GM18867 (cell line): ENCODE measurements around the gene CAPN5.

Experiments
- ATAC-seq: cut with Tn5 transposase; IDR thresholded peaks from one replicate; pipeline ENCODE4 v1.9.1; 2021; ENCODE audit warnings: mild to moderate bottlenecking, moderate library complexity; ENCODE audit not compliant: unreplicated experiment

CAPN5 gene

GRCh38 chr11:77129069-77129841 is 62.5 kb downstream of the CAPN5 start:
- no peak for ATAC-seq

- ATAC-seq: no peak
Measured at GRCh38 chr11:77129842-77130756, 63.3 kb downstream of the CAPN5 start.

GRCh38 chr11:77130763-77131513 is 64.2 kb downstream of the CAPN5 start:
- ATAC-seq: no peak

GRCh38 chr11:77131560-77131959 is 64.8 kb downstream of the CAPN5 start:
- ATAC-seq: no peak

- ATAC-seq: no peak
Measured at GRCh38 chr11:77135069-77135468, 68.3 kb downstream of the CAPN5 start.

- no peak for ATAC-seq
Measured at GRCh38 chr11:77136074-77136473, 69.3 kb downstream of the CAPN5 start.

- ATAC-seq: no peak
Measured at GRCh38 chr11:77136784-77137420, 70.1 kb downstream of the CAPN5 start.

GRCh38 chr11:77137421-77137820 is 70.7 kb downstream of the CAPN5 start:
- no peak for ATAC-seq

GRCh38 chr11:77138106-77138649 is 71.4 kb downstream of the CAPN5 start:
- ATAC-seq: no peak

GRCh38 chr11:77139201-77139600 is 72.4 kb downstream of the CAPN5 start:
- ATAC-seq: no peak

GRCh38 chr11:77140231-77140851 is 73.6 kb downstream of the CAPN5 start:
- ATAC-seq: no peak

GRCh38 chr11:77141034-77141433 is 74.3 kb downstream of the CAPN5 start:
- ATAC-seq: no peak

- no peak for ATAC-seq
Measured at GRCh38 chr11:77141475-77141874, 74.7 kb downstream of the CAPN5 start.

- ATAC-seq: no peak
Measured at GRCh38 chr11:77142091-77142975, 75.6 kb downstream of the CAPN5 start.

- no peak for ATAC-seq
Measured at GRCh38 chr11:77143405-77144020, 76.7 kb downstream of the CAPN5 start.

- ATAC-seq: no peak
Measured at GRCh38 chr11:77144196-77144856, 77.6 kb downstream of the CAPN5 start.

GRCh38 chr11:77144857-77145428 is 78.2 kb downstream of the CAPN5 start:
- no peak for ATAC-seq
